ENCODE results near the gene DLGAP1.

GRCh38 chr18:3566851-3567250, 888.3 kb downstream of the DLGAP1 start:
- TF ChIP-seq CTCF (IDR thresholded peaks at IDR 0.05; ENCODE audit: insufficient read depth, low read length, poor library complexity, severe bottlenecking) (no peak), EZH2phosphoT487 (conservative IDR thresholded peaks at IDR 0.05; ENCODE audit: low read length) (no peak)
